ENCODE results near the gene CACNA1G.

DNA sequence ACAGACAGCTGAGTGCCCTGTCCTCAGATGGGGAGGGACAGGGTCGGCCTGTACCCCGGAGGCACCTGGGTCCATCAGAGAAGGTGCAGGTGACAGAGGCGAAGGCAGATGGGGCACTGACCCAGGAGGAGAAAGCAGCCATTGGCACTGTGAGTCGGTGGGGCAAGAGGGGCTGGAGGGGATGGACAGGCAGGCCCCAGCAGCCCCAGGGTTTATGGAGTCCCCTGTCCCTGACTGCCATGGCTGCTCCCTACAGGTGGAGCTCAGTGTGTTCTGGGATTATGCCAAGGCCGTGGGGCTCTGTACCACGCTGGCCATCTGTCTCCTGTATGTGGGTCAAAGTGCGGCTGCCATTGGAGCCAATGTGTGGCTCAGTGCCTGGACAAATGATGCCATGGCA is 115.1 kb downstream of the CACNA1G start:
- TF ChIP-seq, protein P1, sequence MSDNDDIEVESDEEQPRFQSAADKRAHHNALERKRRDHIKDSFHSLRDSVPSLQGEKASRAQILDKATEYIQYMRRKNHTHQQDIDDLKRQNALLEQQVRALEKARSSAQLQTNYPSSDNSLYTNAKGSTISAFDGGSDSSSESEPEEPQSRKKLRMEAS (IDR thresholded peaks at IDR 0.05): peak; percentile 76
- TF ChIP-seq, protein P2, sequence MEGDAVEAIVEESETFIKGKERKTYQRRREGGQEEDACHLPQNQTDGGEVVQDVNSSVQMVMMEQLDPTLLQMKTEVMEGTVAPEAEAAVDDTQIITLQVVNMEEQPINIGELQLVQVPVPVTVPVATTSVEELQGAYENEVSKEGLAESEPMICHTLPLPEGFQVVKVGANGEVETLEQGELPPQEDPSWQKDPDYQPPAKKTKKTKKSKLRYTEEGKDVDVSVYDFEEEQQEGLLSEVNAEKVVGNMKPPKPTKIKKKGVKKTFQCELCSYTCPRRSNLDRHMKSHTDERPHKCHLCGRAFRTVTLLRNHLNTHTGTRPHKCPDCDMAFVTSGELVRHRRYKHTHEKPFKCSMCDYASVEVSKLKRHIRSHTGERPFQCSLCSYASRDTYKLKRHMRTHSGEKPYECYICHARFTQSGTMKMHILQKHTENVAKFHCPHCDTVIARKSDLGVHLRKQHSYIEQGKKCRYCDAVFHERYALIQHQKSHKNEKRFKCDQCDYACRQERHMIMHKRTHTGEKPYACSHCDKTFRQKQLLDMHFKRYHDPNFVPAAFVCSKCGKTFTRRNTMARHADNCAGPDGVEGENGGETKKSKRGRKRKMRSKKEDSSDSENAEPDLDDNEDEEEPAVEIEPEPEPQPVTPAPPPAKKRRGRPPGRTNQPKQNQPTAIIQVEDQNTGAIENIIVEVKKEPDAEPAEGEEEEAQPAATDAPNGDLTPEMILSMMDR (IDR thresholded peaks at IDR 0.05; ENCODE audit: low read depth, low read length, missing input control): no peak

Data from liver (tissue), 2 donors.